ENCODE results near the gene ANKS3.

DNA sequence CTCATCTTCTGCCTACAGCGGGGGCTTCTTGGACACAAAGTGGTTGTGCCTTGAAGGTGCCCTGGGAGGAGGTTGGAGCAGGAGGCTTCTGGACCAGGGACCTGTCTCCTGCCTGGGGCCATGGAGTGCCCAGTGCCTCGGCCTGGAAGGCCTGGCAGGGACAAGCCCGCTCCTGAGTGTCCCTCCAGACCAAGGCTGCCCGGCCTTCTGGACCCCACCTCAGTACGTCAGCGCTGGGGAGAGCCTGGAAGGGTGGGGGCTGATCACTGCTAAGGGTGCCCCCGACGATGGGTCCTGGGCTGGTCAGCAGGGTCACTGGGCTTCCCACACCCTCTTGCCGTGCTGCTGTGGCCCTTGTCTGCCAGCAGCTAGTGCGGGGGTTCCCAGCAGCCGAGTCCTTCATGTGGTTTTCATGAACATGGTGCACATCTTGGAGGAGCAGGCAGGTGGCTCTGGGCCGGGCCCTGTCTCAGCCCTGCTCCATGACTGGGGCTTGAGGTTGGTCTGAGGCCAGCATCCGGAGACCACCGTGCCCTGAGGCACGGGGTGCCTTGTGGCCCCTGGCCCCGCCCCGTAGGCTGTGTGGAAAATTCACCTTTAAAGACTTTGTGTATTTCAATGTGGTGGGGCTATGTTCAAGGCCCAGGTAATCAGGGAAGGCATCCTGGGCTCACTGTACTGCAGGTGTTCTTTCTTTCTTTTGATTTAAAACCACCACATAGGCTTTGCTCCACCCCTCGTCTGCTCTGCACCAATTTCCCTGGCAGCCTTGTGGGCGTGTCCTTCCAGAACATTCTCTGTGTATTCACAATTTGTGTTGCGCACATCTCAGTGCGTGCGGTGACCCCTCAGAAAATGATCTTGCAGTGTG, 87.1 kb downstream of the ANKS3 start:
- TF ChIP-seq ZFP36 (IDR thresholded peaks at IDR 0.05; ENCODE audit: borderline replicate concordance, partially characterized antibody) = no peak
- TF ChIP-seq PBX3 (IDR thresholded peaks at IDR 0.05) = no peak
- TF ChIP-seq, protein P1, sequence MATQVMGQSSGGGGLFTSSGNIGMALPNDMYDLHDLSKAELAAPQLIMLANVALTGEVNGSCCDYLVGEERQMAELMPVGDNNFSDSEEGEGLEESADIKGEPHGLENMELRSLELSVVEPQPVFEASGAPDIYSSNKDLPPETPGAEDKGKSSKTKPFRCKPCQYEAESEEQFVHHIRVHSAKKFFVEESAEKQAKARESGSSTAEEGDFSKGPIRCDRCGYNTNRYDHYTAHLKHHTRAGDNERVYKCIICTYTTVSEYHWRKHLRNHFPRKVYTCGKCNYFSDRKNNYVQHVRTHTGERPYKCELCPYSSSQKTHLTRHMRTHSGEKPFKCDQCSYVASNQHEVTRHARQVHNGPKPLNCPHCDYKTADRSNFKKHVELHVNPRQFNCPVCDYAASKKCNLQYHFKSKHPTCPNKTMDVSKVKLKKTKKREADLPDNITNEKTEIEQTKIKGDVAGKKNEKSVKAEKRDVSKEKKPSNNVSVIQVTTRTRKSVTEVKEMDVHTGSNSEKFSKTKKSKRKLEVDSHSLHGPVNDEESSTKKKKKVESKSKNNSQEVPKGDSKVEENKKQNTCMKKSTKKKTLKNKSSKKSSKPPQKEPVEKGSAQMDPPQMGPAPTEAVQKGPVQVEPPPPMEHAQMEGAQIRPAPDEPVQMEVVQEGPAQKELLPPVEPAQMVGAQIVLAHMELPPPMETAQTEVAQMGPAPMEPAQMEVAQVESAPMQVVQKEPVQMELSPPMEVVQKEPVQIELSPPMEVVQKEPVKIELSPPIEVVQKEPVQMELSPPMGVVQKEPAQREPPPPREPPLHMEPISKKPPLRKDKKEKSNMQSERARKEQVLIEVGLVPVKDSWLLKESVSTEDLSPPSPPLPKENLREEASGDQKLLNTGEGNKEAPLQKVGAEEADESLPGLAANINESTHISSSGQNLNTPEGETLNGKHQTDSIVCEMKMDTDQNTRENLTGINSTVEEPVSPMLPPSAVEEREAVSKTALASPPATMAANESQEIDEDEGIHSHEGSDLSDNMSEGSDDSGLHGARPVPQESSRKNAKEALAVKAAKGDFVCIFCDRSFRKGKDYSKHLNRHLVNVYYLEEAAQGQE (IDR thresholded peaks at IDR 0.05) = no peak
- TF ChIP-seq CTCF (IDR thresholded peaks at IDR 0.05) = no peak
- TF ChIP-seq MYC (IDR thresholded peaks at IDR 0.05; ENCODE audit: borderline replicate concordance, low read length) = no peak
- TF ChIP-seq CEBPB (IDR thresholded peaks at IDR 0.05) = no peak
- TF ChIP-seq RAD21 (conservative IDR thresholded peaks at IDR 0.05 in 1 of 2, IDR thresholded peaks at IDR 0.05 in 1 of 2) = no peak
- no peak for TF ChIP-seq POLR2A (IDR thresholded peaks at IDR 0.05; ENCODE audit: low read length)
- no peak for TF ChIP-seq MAX (IDR thresholded peaks at IDR 0.05)
- TF ChIP-seq BHLHE40 (IDR thresholded peaks at IDR 0.05; ENCODE audit: low read depth, low read length) = no peak
- no peak for TF ChIP-seq SMC3 (IDR thresholded peaks at IDR 0.05)
- no peak for TF ChIP-seq SREBF2 (IDR thresholded peaks at IDR 0.05)
- no peak for TF ChIP-seq EP300 (IDR thresholded peaks at IDR 0.05)

Data from A549 (cell line).